ENCODE results near the gene MTHFS.

DNA sequence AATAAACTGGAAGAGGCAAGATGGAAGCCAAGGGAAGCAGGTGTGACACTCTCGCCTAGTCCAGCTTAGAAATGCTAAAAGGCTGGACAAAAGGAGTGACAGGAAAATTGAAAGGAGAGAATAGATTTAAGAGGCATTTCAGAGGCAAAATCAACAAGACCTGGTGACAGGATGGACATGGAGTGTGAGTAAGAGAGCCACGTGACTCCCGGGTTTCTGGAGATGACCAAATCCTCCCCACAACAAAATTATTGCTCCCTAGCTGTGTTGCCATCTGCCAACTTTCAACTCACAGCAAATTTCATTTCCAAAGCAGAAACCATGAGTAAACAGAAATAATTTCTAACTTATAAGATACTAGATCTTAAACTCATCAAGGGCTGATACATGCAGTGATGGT is 52.6 kb downstream of the MTHFS start:
- TF ChIP-seq, protein P1, sequence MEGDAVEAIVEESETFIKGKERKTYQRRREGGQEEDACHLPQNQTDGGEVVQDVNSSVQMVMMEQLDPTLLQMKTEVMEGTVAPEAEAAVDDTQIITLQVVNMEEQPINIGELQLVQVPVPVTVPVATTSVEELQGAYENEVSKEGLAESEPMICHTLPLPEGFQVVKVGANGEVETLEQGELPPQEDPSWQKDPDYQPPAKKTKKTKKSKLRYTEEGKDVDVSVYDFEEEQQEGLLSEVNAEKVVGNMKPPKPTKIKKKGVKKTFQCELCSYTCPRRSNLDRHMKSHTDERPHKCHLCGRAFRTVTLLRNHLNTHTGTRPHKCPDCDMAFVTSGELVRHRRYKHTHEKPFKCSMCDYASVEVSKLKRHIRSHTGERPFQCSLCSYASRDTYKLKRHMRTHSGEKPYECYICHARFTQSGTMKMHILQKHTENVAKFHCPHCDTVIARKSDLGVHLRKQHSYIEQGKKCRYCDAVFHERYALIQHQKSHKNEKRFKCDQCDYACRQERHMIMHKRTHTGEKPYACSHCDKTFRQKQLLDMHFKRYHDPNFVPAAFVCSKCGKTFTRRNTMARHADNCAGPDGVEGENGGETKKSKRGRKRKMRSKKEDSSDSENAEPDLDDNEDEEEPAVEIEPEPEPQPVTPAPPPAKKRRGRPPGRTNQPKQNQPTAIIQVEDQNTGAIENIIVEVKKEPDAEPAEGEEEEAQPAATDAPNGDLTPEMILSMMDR (IDR thresholded peaks at IDR 0.05), result no peak
- no peak for TF ChIP-seq POLR2A (IDR thresholded peaks at IDR 0.05)
- no peak for TF ChIP-seq EP300 (IDR thresholded peaks at IDR 0.05)
